IMR-90 (cell line): Measurements from ENCODE around the gene AZGP1. TPM values are rescaled to one million over a fixed set of nuclear protein-coding genes. Genes with fewer than 3 reads are reported as not detected.

Source experiments
- ATAC-seq: fragments of 200-7000 bp; cut with Tn5 transposase; 2 replicates; pipeline ENCODE4 v1.9.1; 2020; ENCODE audit warnings: low read depth, mild to moderate bottlenecking, moderate library complexity
- BruUV-seq: library from RNA; stranded (reverse); fragments of 400-500 nt; replicated peaks from 2 replicates; lab custom pipeline; 2021; lab: Mats Ljungman, UMichigan
- CTCF ChIA-PET: fragments of 300-600 bp; formaldehyde crosslinking; extraction: SDS; loops from one replicate; lab custom pipeline; 2021; ENCODE audit warnings: antibody characterized with exemption; lab: Yijun Ruan, JAX
- POLR2A ChIA-PET: fragments of 300-600 bp; sonication (Branson Sonifier 250); formaldehyde crosslinking; loops from one replicate; lab custom pipeline; 2022; ENCODE audit warnings: antibody characterized with exemption; ENCODE audit not compliant: unreplicated experiment; lab: Charles Lee
- DNase-seq: peaks from one replicate; pipeline ENCODE4 v3.0.0; 2013
- H2AFZ ChIP-seq: replicated peaks from 2 replicates; pipeline ENCODE3; 2013; ENCODE audit warnings: low read length, mild to moderate bottlenecking; ENCODE audit not compliant: poor library complexity
- H2AK5ac ChIP-seq: 2 replicates; pipeline ENCODE4 v1.6.1; 2013; ENCODE audit warnings: low read depth, low read length, inconsistent platforms
- H2AK9ac ChIP-seq: replicated peaks from 2 replicates; pipeline ENCODE3; 2013; ENCODE audit warnings: mild to moderate bottlenecking, low read depth, low read length, moderate library complexity; ENCODE audit not compliant: poor library complexity
- H2BK120ac ChIP-seq: 2 replicates; pipeline ENCODE4 v1.6.1; 2013; ENCODE audit warnings: low read depth, low read length, inconsistent platforms
- H2BK15ac ChIP-seq: 3 replicates; pipeline ENCODE4 v1.6.1; 2013; ENCODE audit warnings: low read depth, low read length, inconsistent platforms
- H2BK20ac ChIP-seq: 2 replicates; pipeline ENCODE4 v1.6.1; 2013; ENCODE audit warnings: low read depth, mild to moderate bottlenecking, inconsistent platforms, low read length, moderate library complexity
- H2BK5ac ChIP-seq: 2 replicates; pipeline ENCODE4 v1.6.1; 2013; ENCODE audit warnings: mild to moderate bottlenecking, low read depth, low read length, inconsistent platforms; ENCODE audit not compliant: poor library complexity, severe bottlenecking
- H3K14ac ChIP-seq: replicated peaks from 2 replicates; pipeline ENCODE4 v1.6.1; 2013; ENCODE audit warnings: low read depth, low read length, inconsistent platforms
- H3K18ac ChIP-seq: 2 replicates; pipeline ENCODE4 v1.6.1; 2013; ENCODE audit warnings: low read depth, low read length, control low read depth
- H3K23ac ChIP-seq: 2 replicates; pipeline ENCODE4 v1.6.1; 2013; ENCODE audit warnings: low read depth, low read length, inconsistent platforms
- H3K27ac ChIP-seq: 2 replicates; pipeline ENCODE4 v1.5.1; 2013; ENCODE audit warnings: mild to moderate bottlenecking, control low read depth, low read length; ENCODE audit not compliant: insufficient read depth
- H3K27me3 ChIP-seq: 2 replicates; pipeline ENCODE4 v1.6.1; 2013; ENCODE audit warnings: low read length; ENCODE audit not compliant: control insufficient read depth, insufficient read depth
- H3K36me3 ChIP-seq: 2 replicates; pipeline ENCODE4 v1.6.1; 2013; ENCODE audit warnings: low read length, mixed read lengths; ENCODE audit not compliant: control insufficient read depth, insufficient read depth
- H3K4ac ChIP-seq: 2 replicates; pipeline ENCODE4 v1.6.1; 2013; ENCODE audit warnings: low read depth, low read length, inconsistent platforms
- H3K4me1 ChIP-seq: 2 replicates; pipeline ENCODE4 v1.6.1; 2013; ENCODE audit warnings: low read length, mixed read lengths; ENCODE audit not compliant: control insufficient read depth, insufficient read depth
- H3K4me2 ChIP-seq: 2 replicates; pipeline ENCODE4 v1.6.1; 2013; ENCODE audit warnings: low read depth, mild to moderate bottlenecking, control low read depth, low read length, moderate library complexity
- H3K4me3 ChIP-seq: 2 replicates; pipeline ENCODE4 v1.5.1; 2013; ENCODE audit warnings: low read depth, mild to moderate bottlenecking, control low read depth, low read length, moderate library complexity; ENCODE audit not compliant: insufficient read depth
- H3K56ac ChIP-seq: 2 replicates; pipeline ENCODE4 v1.6.1; 2013; ENCODE audit warnings: low read length, inconsistent platforms; ENCODE audit not compliant: insufficient read depth; ENCODE audit errors: extremely low read depth
- H3K79me1 ChIP-seq, 2 experiments: 2 replicates each; pipeline ENCODE4 v1.6.1; 2013; ENCODE audit warnings: low read length in 2 of 2, inconsistent platforms in 1 of 2, low read depth in 1 of 2
- H3K9ac ChIP-seq: 2 replicates; pipeline ENCODE4 v1.6.1; 2013; ENCODE audit warnings: low read depth, low read length, control low read depth
- H3K9me1 ChIP-seq: 2 replicates; pipeline ENCODE4 v1.6.1; 2013; ENCODE audit warnings: low read length, inconsistent platforms; ENCODE audit not compliant: insufficient read depth
- H3K9me3 ChIP-seq: 2 replicates; pipeline ENCODE4 v1.6.1; 2013; ENCODE audit warnings: low read length; ENCODE audit not compliant: control insufficient read depth, insufficient read depth
- H4K20me1 ChIP-seq: 2 replicates; pipeline ENCODE4 v1.6.1; 2013; ENCODE audit warnings: low read length, inconsistent platforms; ENCODE audit not compliant: insufficient read depth
- H4K5ac ChIP-seq: 2 replicates; pipeline ENCODE4 v1.6.1; 2013; ENCODE audit warnings: mild to moderate bottlenecking, low read depth, low read length, control low read depth
- H4K8ac ChIP-seq, 2 experiments: 2 replicates each; pipeline ENCODE4 v1.6.1; 2013; ENCODE audit warnings: low read depth in 2 of 2, low read length in 2 of 2, control low read depth in 1 of 2, inconsistent platforms in 1 of 2
- H4K91ac ChIP-seq: 2 replicates; pipeline ENCODE4 v1.6.1; 2013; ENCODE audit warnings: low read depth, low read length, inconsistent platforms; ENCODE audit not compliant: insufficient read depth
- BHLHE40 ChIP-seq: fragments of 150-350 bp; IDR thresholded peaks from 2 replicates; pipeline ENCODE4 v1.6.1; 2016; ENCODE audit warnings: mild to moderate bottlenecking, low read depth, low read length
- CEBPB ChIP-seq: IDR thresholded peaks from 2 replicates; pipeline ENCODE4 v1.6.1; 2012; ENCODE audit warnings: low read depth, low read length, improper control_type of control experiment
- CHD1 ChIP-seq: IDR thresholded peaks from 2 replicates; pipeline ENCODE4 v1.6.1; 2012; ENCODE audit warnings: low read depth, low read length, improper control_type of control experiment
- CTCF ChIP-seq: conservative IDR thresholded peaks from 2 replicates; pipeline ENCODE4 v1.5.1; 2012; ENCODE audit warnings: mild to moderate bottlenecking, low read depth, low read length, improper control_type of control experiment
- ELK1 ChIP-seq: fragments of 150-350 bp; IDR thresholded peaks from 2 replicates; pipeline ENCODE4 v1.6.1; 2016; ENCODE audit warnings: low read depth, mild to moderate bottlenecking, low read length, moderate library complexity, borderline replicate concordance
- FOS ChIP-seq: fragments of 150-350 bp; IDR thresholded peaks from 2 replicates; pipeline ENCODE4 v1.6.1; 2016; ENCODE audit warnings: low read depth, low read length
- MAFK ChIP-seq: IDR thresholded peaks from 2 replicates; pipeline ENCODE4 v1.6.1; 2012; ENCODE audit warnings: low read depth, low read length, improper control_type of control experiment
- MAZ ChIP-seq: IDR thresholded peaks from 2 replicates; pipeline ENCODE4 v1.6.1; 2012; ENCODE audit warnings: low read depth, mild to moderate bottlenecking, low read length, improper control_type of control experiment, moderate library complexity, borderline replicate concordance
- MXI1 ChIP-seq: IDR thresholded peaks from 2 replicates; pipeline ENCODE4 v1.6.1; 2012; ENCODE audit warnings: low read depth, mild to moderate bottlenecking, low read length, moderate library complexity, borderline replicate concordance
- NFE2L2 ChIP-seq: fragments of 150-350 bp; IDR thresholded peaks from 2 replicates; pipeline ENCODE4 v1.6.1; 2016; ENCODE audit warnings: low read depth, mild to moderate bottlenecking, low read length
- POLR2A ChIP-seq: IDR thresholded peaks from 2 replicates; pipeline ENCODE4 v1.6.1; 2012; ENCODE audit warnings: mild to moderate bottlenecking, low read depth, low read length
- RAD21 ChIP-seq: IDR thresholded peaks from 2 replicates; pipeline ENCODE4 v1.6.1; 2012; ENCODE audit warnings: low read length, improper control_type of control experiment
- RCOR1 ChIP-seq: IDR thresholded peaks from 2 replicates; pipeline ENCODE4 v1.6.1; 2012; ENCODE audit warnings: mild to moderate bottlenecking, low read length, improper control_type of control experiment; ENCODE audit not compliant: insufficient replicate concordance
- RFX5 ChIP-seq: IDR thresholded peaks from 2 replicates; pipeline ENCODE4 v1.8.0; 2012; ENCODE audit warnings: low read depth, mild to moderate bottlenecking, low read length, moderate library complexity
- SMC3 ChIP-seq: fragments of 150-350 bp; IDR thresholded peaks from 2 replicates; pipeline ENCODE4 v1.6.1; 2016; ENCODE audit warnings: low read depth, mild to moderate bottlenecking, antibody characterized with exemption, low read length, moderate library complexity
- USF2 ChIP-seq: fragments of 150-350 bp; IDR thresholded peaks from 2 replicates; pipeline ENCODE4 v1.6.1; 2017; ENCODE audit warnings: mild to moderate bottlenecking, antibody characterized with exemption, low read length, low read depth
- WGBS, 2 experiments: methylation state at CpG; one replicate each; pipeline versions ENCODE4 v1.1.5 to v1.1.7; 2013; ENCODE audit warnings: missing lambda C conversion rate in 2 of 2; ENCODE audit not compliant: insufficient read length in 1 of 2; ENCODE audit errors: extremely low coverage in 2 of 2; 5-methylcytosine and 5-hydroxymethylcytosine counted together
- dilution Hi-C: fragments of 300-500 bp; cut with HindIII; formaldehyde crosslinking; loops from one replicate; pipeline ENCODE4 v1.14.3; 2018; ENCODE audit warnings: low sequenced_read_pairs; ENCODE audit not compliant: unreplicated experiment
- in situ Hi-C: fragments of 300-500 bp; cut with MboI; formaldehyde crosslinking; loops from 3 replicates; pipeline ENCODE4 v1.14.3; 2019; ENCODE audit warnings: low sequenced_read_pairs, inconsistent platforms, mixed read lengths
- intact Hi-C: fragments of 100-400 bp; cut with micrococcal nuclease; formaldehyde crosslinking; loops from 2 replicates; pipeline ENCODE4 v1.10.0; 2022
- polyA plus RNA-seq, 3 experiments: library from polyadenylated mRNA; depleted of rRNA; stranded (reverse); fragments of >200 nt; gene quantifications; 2 replicates each; pipeline ENCODE4 v1.2.3, GENCODE V29; 2012; ENCODE audit warnings: low replicate concordance in 1 of 3
- total RNA-seq: library from RNA; depleted of rRNA; stranded (reverse); fragments of >200 nt; gene quantifications from 2 replicates; pipeline ENCODE4 v1.2.3, GENCODE V29; 2012

Gene AZGP1
- total and polyA plus RNA-seq, 2 of the 4 experiments (the other 2 are of a cell fraction), result not detected

GRCh38 chr7:99984593-99984992, 8.8 kb upstream of the AZGP1 start:
- no peak overlapping the region for H3K14ac ChIP-seq
- H2AFZ ChIP-seq, result no peak overlapping the region
- no peak overlapping the region for H3K4me2 ChIP-seq
- H3K18ac ChIP-seq, result no peak overlapping the region
- DNase-seq, result no peak
- TF ChIP-seq ELK1 (no peak), CHD1 (no peak), BHLHE40 (no peak), CEBPB (no peak), RCOR1 (no peak), RFX5 (no peak), USF2 (no peak), MXI1 (no peak), MAFK (no peak), MAZ (no peak), NFE2L2 (no peak), POLR2A (no peak), CTCF (no peak), FOS (no peak), RAD21 (no peak), SMC3 (no peak)
- H2BK20ac ChIP-seq, result no peak overlapping the region
- no peak overlapping the region for H2AK5ac ChIP-seq
- no peaks in the 10 kb centered on the region for H3K9me1 ChIP-seq
- intact Hi-C loops (no loop called here), in situ Hi-C loops (loop anchor here (25.0 kb wide), 1 partner anchor 1303 kb away; no protein-coding TSS in a partner anchor), dilution Hi-C loops (no loop called here)
- H3K9me3 ChIP-seq, result peaks cover 2% of the 10 kb centered on the region
- no peaks in the 10 kb centered on the region for H4K20me1 ChIP-seq
- BruUV-seq, result no TSS peak
- WGBS, 2 experiments, result no CpG with 5 or more reads among the region's 2 CpGs
- ChIA-PET CTCF (no interaction called here), POLR2A (no interaction called here)
- H3K9ac ChIP-seq, result no peak overlapping the region
- no peak overlapping the region for H3K23ac ChIP-seq
- no peak overlapping the region for H4K8ac ChIP-seq
- no peak overlapping the region for H3K4me3 ChIP-seq
- H2AK9ac ChIP-seq, result no peak overlapping the region
- no peak overlapping the region for H3K27ac ChIP-seq
- no peak overlapping the region for H3K56ac ChIP-seq
- no peak overlapping the region for H2BK120ac ChIP-seq
- H3K4me1 ChIP-seq, result no peaks in the 10 kb centered on the region
- H3K36me3 ChIP-seq, result no peaks in the 10 kb centered on the region
- H3K27me3 ChIP-seq, result peaks cover 28% of the 10 kb centered on the region
- H2BK15ac ChIP-seq, result no peak overlapping the region
- no peak overlapping the region for H3K4ac ChIP-seq
- H4K5ac ChIP-seq, result no peak overlapping the region
- no peaks in the 10 kb centered on the region for H3K79me1 ChIP-seq
- no peak overlapping the region for H2BK5ac ChIP-seq
- no peak for ATAC-seq
- H4K91ac ChIP-seq, result no peak overlapping the region
